ENCODE measurements around the gene ODAD3. TPM values are rescaled to one million over a fixed set of nuclear protein-coding genes. Genes with fewer than 3 reads are reported as not detected.
A peak's percentile ranks its signal among the peaks of the same experiment; 100 is the strongest.

Gene ODAD3
- total and polyA plus RNA-seq, 2 of the 13 experiments (the other 11 are each of a cell fraction or from before 2014, with no cell fraction given): 0.04 to 0.08 TPM

GRCh38 chr19:11435833-11436313 lies 952 bp upstream of the ODAD3 start (continued):
- TF ChIP-seq HOMEZ (CRISPR knock-in tag; IDR thresholded peaks at IDR 0.05; ENCODE audit: low read depth) (no peak), NR1H2 (CRISPR knock-in tag; IDR thresholded peaks at IDR 0.05; ENCODE audit: borderline replicate concordance, low read depth) (0 out of 2 replicates have a peak, but pooled peaks have one; percentile 5), ZNF101 (CRISPR knock-in tag; IDR thresholded peaks at IDR 0.05; ENCODE audit: borderline replicate concordance, low read depth) (no peak), ZNF337 (CRISPR knock-in tag; IDR thresholded peaks at IDR 0.05; ENCODE audit: borderline replicate concordance, low read depth) (peak; percentile 68; the same call in 1 of the 2 replicates), KLF6 (CRISPR knock-in tag; IDR thresholded peaks at IDR 0.05) (0 out of 2 replicates have a peak, but pooled peaks have one; percentile 10), MYPOP (CRISPR knock-in tag; IDR thresholded peaks at IDR 0.05) (0 out of 2 replicates have a peak, but pooled peaks have one; percentile 24), SRSF9 (IDR thresholded peaks at IDR 0.05; ENCODE audit: borderline replicate concordance, insufficient read depth, low read depth, low read length, poor library complexity, severe bottlenecking) (no peak), ZBTB42 (CRISPR knock-in tag; IDR thresholded peaks at IDR 0.05) (0 out of 2 replicates have a peak, but pooled peaks have one; percentile 44), PITX1 (CRISPR knock-in tag; IDR thresholded peaks at IDR 0.05) (no peak), ZNF777 (CRISPR knock-in tag; IDR thresholded peaks at IDR 0.05) (peak; percentile 3; the same call in 1 of the 2 replicates)
